HK-2 (cell line): ENCODE results near the gene KCNN1.
"Not testable (repeated sequence)": the region's sequence is repeated elsewhere in the genome, so short reads cannot be mapped to it uniquely, and the experiment has no call there.

Source experiments
- DNase-seq: peaks from one replicate; pipeline ENCODE4 v3.0.0-alpha.2; 2018; ENCODE audit not compliant: unreplicated experiment

The KCNN1 gene

GRCh38 chr19:18027151-18027550, 60.2 kb downstream of the KCNN1 start:
- no peak for DNase-seq

- DNase-seq = no peak
Observed at GRCh38 chr19:18029617-18030338, 62.9 kb downstream of the KCNN1 start.

- DNase-seq = not testable (repeated sequence)
Observed at GRCh38 chr19:18031401-18031800, 64.5 kb downstream of the KCNN1 start.

GRCh38 chr19:18032102-18032501, 65.2 kb downstream of the KCNN1 start:
- not testable (repeated sequence) for DNase-seq

GRCh38 chr19:18041054-18041453, 74.1 kb downstream of the KCNN1 start:
- no peak for DNase-seq

GRCh38 chr19:18043676-18044075, 76.8 kb downstream of the KCNN1 start:
- DNase-seq = no peak

GRCh38 chr19:18044825-18045304, 78.0 kb downstream of the KCNN1 start:
- peak; percentile 68 for DNase-seq

GRCh38 chr19:18045307-18046050, 78.6 kb downstream of the KCNN1 start:
- DNase-seq = no peak

- peak; percentile 75 for DNase-seq
Observed at GRCh38 chr19:18046059-18046718, 79.3 kb downstream of the KCNN1 start.

- no peak for DNase-seq
Observed at GRCh38 chr19:18049385-18049784, 82.5 kb downstream of the KCNN1 start.
